Activated T-helper 17 cell treated with anti-CD3 and anti-CD28 coated beads, Interleukin-2, amount 50 U/mL, for 72 hours (primary cell): ENCODE data around the gene ADK. TPM values are rescaled to one million over a fixed set of nuclear protein-coding genes. Genes with fewer than 3 reads are reported as not detected.

Experiments used
- ATAC-seq: fragments of 150-1000 bp; cut with Tn5 transposase; replicated peaks from 2 replicates; pipeline ENCODE4 v1.10.0; 2021; ENCODE audit warnings: mild to moderate bottlenecking, moderate library complexity
- H3K27ac Mint-ChIP-seq: one replicate; pipeline ENCODE4 v1.8.0; 2022; ENCODE audit warnings: mixed read lengths
- H3K27me3 Mint-ChIP-seq: one replicate; pipeline ENCODE4 v1.8.0; 2022; ENCODE audit warnings: mixed read lengths
- H3K36me3 Mint-ChIP-seq: one replicate; pipeline ENCODE4 v1.8.0; 2022; ENCODE audit warnings: low read depth, mild to moderate bottlenecking, mixed read lengths
- H3K4me1 Mint-ChIP-seq: one replicate; pipeline ENCODE4 v1.8.0; 2022; ENCODE audit warnings: mixed read lengths
- H3K4me3 Mint-ChIP-seq: one replicate; pipeline ENCODE4 v1.8.0; 2022; ENCODE audit warnings: mild to moderate bottlenecking, mixed read lengths
- H3K9me3 Mint-ChIP-seq: one replicate; pipeline ENCODE4 v1.8.0; 2022; ENCODE audit warnings: mixed read lengths
- total RNA-seq, 2 donors: library from RNA; stranded (reverse); gene quantifications; one replicate each; pipeline ENCODE4 v1.2.3, GENCODE V29; 2022

The ADK gene
- total RNA-seq, 2 donors from 2014 or later, result 51.4 to 72.1 TPM

GRCh38 chr10:74752371-74753040, 601.5 kb downstream of the ADK start:
- H3K27me3 Mint-ChIP-seq, result no peaks in the 10 kb centered on the region
- H3K27ac Mint-ChIP-seq, result no peak overlapping the region
- H3K9me3 Mint-ChIP-seq, result no peaks in the 10 kb centered on the region
- H3K4me3 Mint-ChIP-seq, result no peak overlapping the region
- ATAC-seq, result no peak
- H3K36me3 Mint-ChIP-seq, result no peaks in the 10 kb centered on the region
- H3K4me1 Mint-ChIP-seq, result peaks cover 5% of the 10 kb centered on the region

DNA sequence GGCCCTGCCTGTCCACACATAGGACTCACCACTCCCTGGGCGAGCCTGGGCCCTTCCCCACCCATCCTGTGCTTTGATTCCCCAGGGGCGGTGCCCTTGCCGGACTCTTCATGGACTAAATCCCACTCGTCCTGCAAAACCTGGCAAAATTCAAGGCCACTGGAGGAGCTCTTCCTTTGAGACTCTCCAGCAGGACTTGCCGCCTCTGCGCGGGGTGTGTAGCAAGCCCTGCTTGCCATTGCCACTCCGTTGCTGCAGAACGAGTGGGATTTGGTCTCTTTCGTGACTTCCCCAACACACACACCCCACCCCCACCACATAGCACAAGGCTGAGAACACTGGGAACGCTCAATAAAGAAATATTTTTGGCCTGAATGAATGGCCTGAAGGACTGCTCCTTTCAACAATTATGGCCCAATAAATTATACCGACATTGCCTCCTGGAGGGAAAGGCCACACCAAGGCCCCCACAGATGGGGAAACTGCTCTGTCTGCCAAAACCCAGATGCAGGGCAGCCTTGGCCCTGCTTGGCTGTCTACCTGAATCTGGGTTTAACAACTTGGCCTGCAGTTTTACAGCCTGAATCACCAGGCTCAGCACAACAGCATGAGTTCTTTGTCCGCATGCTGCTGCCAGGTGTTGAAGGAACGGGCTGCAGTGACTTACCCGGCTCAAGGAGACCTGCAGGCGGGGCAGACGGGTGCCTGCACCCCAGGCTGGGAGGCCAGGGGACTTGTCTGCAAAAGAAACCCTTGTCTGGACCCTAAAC, 602.6 kb downstream of the ADK start:
- Mint-ChIP-seq H3K27me3 (no peaks in the 10 kb centered on the region), H3K36me3 (no peaks in the 10 kb centered on the region), H3K9me3 (no peaks in the 10 kb centered on the region), H3K27ac (no peak overlapping the region), H3K4me3 (no peak overlapping the region), H3K4me1 (peaks cover 5% of the 10 kb centered on the region)
- no peak for ATAC-seq

DNA sequence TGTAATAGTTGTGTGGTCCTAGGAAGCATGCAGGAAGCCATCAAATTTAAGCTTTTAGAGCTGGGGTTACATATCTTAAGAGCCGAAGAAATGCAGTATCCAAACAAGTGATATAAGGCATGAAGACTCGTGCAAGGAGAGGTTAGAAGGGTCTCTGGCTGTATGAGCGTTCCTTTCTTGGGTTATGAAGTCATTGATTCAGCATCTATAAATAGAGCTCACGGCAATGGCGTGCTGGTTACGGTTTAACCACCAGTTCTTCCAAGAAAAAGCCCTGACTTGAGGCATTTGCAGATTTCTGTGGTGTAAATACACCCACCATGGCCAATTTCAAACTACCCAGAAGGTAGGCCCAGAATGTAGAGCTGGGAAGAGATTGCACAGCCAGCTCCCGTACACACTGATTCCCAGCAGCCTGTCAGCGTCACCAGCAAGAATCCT, 603.4 kb downstream of the ADK start:
- peaks cover 5% of the 10 kb centered on the region for H3K4me1 Mint-ChIP-seq
- no peaks in the 10 kb centered on the region for H3K36me3 Mint-ChIP-seq
- no peak for ATAC-seq
- H3K4me3 Mint-ChIP-seq, result no peak overlapping the region
- H3K9me3 Mint-ChIP-seq, result no peaks in the 10 kb centered on the region
- no peaks in the 10 kb centered on the region for H3K27me3 Mint-ChIP-seq
- no peak overlapping the region for H3K27ac Mint-ChIP-seq

DNA sequence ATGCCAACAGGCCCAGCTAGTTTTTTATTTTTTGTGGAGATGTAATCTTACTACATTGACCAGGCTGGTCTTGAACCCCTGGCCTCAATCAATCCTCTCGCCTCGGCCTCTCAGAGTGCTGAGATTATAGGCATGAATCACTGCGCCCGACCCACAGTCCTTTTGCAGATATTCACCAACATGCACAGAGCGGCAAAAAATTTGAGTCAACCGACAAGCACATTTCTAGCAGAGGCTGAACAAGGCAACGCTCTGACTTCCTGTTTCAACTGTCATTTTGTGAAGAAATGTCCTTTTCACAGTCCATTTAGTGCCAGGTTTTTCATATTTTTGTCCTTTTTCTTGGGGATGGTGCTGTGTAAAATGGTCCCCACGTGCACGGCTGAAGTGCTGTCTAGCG, 604.3 kb downstream of the ADK start:
- Mint-ChIP-seq H3K27ac (no peak overlapping the region), H3K36me3 (no peaks in the 10 kb centered on the region), H3K4me3 (no peak overlapping the region), H3K4me1 (peaks cover 5% of the 10 kb centered on the region), H3K9me3 (no peaks in the 10 kb centered on the region), H3K27me3 (no peaks in the 10 kb centered on the region)
- ATAC-seq, result no peak

Other genes with a start within 250 kb of the ADK start
- gene PLAU, start 240.1 kb upstream of the ADK start, total RNA-seq, result under 1 TPM; 0.37 to 0.67 TPM
- gene VCL, start 153.1 kb upstream of the ADK start, total RNA-seq, result 10 to 100 TPM; 18.4 to 27.2 TPM
- gene AP3M1, start 393 bp upstream of the ADK start, total RNA-seq, result 10 to 100 TPM; 32.5 to 55.0 TPM